ENCODE measurements around the gene ZDHHC22. TPM values are rescaled to one million over a fixed set of nuclear protein-coding genes. Genes with fewer than 3 reads are reported as not detected.

Gene ZDHHC22
- polyA plus RNA-seq, 3 donors: not detected

DNA sequence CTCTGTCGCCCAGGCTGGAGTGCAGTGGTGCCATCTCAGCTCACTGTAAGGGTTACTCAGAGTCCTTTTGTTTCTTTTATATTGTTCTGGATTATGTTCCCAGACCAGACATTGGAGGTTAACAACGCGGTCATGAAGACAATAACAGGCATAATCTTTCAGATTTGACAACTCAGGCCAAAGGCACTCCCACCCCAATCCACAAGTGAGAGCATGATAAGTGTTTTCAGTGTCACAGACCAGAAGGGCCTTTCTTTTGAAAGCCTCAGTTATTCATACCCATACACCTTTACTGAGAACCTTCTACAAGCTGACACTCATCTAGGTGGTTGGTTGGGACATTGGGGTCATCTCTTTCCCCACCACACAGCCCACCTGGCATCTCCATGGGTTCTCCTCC is 37.1 kb upstream of the ZDHHC22 start:
- 100% methylated on average over 1 of the region's 3 CpGs for WGBS (ENCODE audit: insufficient coverage)
- Histone ChIP-seq H3K4me3 (replicated peaks in 1 of 3; ENCODE audit: low read depth in 2 of 3, low read length in 3 of 3) (no peak overlapping the region), H3K9ac (ENCODE audit: insufficient read depth, low read length, poor library complexity, severe bottlenecking) (no peak overlapping the region), H3K4me2 (replicated peaks; ENCODE audit: extremely low read depth, low read length, poor library complexity, severe bottlenecking) (no peak overlapping the region), H3K79me2 (ENCODE audit: insufficient read depth, low read length) (no peaks in the 10 kb centered on the region), H3K36me3 (replicated peaks in 1 of 2; ENCODE audit: control insufficient read depth in 1 of 2, insufficient read depth in 2 of 2, low read length in 2 of 2) (no peaks in the 10 kb centered on the region), H3K27me3 (ENCODE audit: control insufficient read depth in 2 of 2, insufficient read depth in 2 of 2, low read length in 2 of 2) (peaks cover 0 to 13% of the 10 kb centered on the region in 2 donors), H2AFZ (ENCODE audit: insufficient read depth, low read depth, low read length, poor library complexity, severe bottlenecking) (no peak overlapping the region), H3K4me1 (ENCODE audit: control insufficient read depth in 1 of 2, insufficient read depth in 2 of 2, low read length in 2 of 2) (peaks cover 21 to 27% of the 10 kb centered on the region in 2 donors), H3K27ac (ENCODE audit: low read depth in 1 of 2, low read length in 2 of 2) (no peak overlapping the region), H4K20me1 (ENCODE audit: insufficient read depth, low read length) (no peaks in the 10 kb centered on the region), H3K9me3 (replicated peaks in 1 of 2; ENCODE audit: control insufficient read depth in 1 of 2, insufficient read depth in 1 of 2, low read length in 2 of 2) (no peaks in the 10 kb centered on the region)
- TF ChIP-seq, protein P1, sequence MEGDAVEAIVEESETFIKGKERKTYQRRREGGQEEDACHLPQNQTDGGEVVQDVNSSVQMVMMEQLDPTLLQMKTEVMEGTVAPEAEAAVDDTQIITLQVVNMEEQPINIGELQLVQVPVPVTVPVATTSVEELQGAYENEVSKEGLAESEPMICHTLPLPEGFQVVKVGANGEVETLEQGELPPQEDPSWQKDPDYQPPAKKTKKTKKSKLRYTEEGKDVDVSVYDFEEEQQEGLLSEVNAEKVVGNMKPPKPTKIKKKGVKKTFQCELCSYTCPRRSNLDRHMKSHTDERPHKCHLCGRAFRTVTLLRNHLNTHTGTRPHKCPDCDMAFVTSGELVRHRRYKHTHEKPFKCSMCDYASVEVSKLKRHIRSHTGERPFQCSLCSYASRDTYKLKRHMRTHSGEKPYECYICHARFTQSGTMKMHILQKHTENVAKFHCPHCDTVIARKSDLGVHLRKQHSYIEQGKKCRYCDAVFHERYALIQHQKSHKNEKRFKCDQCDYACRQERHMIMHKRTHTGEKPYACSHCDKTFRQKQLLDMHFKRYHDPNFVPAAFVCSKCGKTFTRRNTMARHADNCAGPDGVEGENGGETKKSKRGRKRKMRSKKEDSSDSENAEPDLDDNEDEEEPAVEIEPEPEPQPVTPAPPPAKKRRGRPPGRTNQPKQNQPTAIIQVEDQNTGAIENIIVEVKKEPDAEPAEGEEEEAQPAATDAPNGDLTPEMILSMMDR (IDR thresholded peaks at IDR 0.05): no peak
- Mint-ChIP-seq H3K27ac (peak overlapping the region in 1 of 7 donors; percentile 42), H3K9me3 (peaks cover 0 to 4% (median 3%) of the 10 kb centered on the region in 7 donors), H3K27me3 (ENCODE audit: low read depth in 3 of 3) (peaks cover 27 to 41% (median 33%) of the 10 kb centered on the region in 3 donors), H3K36me3 (no peaks in the 10 kb centered on the region), H3K4me1 (peaks cover 22% of the 10 kb centered on the region), H3K4me3 (no peak overlapping the region)
- DNase-seq: no peak
- intact Hi-C loops (cut with micrococcal nuclease): no loop called here

DNA sequence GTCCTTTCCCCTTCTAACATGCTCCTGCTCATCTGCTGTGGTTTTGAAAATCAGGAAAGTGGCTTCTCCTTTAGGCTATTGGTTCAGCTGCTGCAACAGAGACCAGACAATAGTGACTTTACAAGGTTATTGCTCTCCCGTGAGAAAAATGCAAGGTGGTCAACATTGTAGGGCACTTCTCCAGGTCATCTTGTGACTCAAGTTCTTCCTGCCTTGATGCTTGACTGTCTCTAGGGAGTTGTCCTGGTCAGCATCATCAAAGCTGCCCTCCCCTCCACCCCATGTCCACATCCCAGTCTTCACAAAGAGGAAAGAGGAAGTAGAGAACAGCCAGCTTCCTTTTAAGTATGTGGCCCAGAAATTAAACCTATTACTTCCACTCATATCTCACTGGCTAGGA is 36.1 kb upstream of the ZDHHC22 start:
- Mint-ChIP-seq H3K27ac (peak overlapping the region in 2 of 7 donors; percentile 1 to 4), H3K27me3 (ENCODE audit: low read depth in 3 of 3) (peaks cover 27 to 37% (median 28%) of the 10 kb centered on the region in 3 donors), H3K36me3 (no peaks in the 10 kb centered on the region), H3K4me3 (no peak overlapping the region), H3K4me1 (peaks cover 17% of the 10 kb centered on the region), H3K9me3 (peaks cover 0 to 4% (median 3%) of the 10 kb centered on the region in 7 donors)
- Histone ChIP-seq H4K20me1 (ENCODE audit: insufficient read depth, low read length) (no peaks in the 10 kb centered on the region), H3K9ac (ENCODE audit: insufficient read depth, low read length, poor library complexity, severe bottlenecking) (no peak overlapping the region), H3K4me2 (replicated peaks; ENCODE audit: extremely low read depth, low read length, poor library complexity, severe bottlenecking) (no peak overlapping the region), H3K9me3 (replicated peaks in 1 of 2; ENCODE audit: control insufficient read depth in 1 of 2, insufficient read depth in 1 of 2, low read length in 2 of 2) (no peaks in the 10 kb centered on the region), H3K4me3 (replicated peaks in 1 of 3; ENCODE audit: low read depth in 2 of 3, low read length in 3 of 3) (no peak overlapping the region), H3K4me1 (ENCODE audit: control insufficient read depth in 1 of 2, insufficient read depth in 2 of 2, low read length in 2 of 2) (peaks cover 15 to 17% of the 10 kb centered on the region in 2 donors), H3K36me3 (replicated peaks in 1 of 2; ENCODE audit: control insufficient read depth in 1 of 2, insufficient read depth in 2 of 2, low read length in 2 of 2) (no peaks in the 10 kb centered on the region), H3K79me2 (ENCODE audit: insufficient read depth, low read length) (no peaks in the 10 kb centered on the region), H3K27me3 (ENCODE audit: control insufficient read depth in 2 of 2, insufficient read depth in 2 of 2, low read length in 2 of 2) (peaks cover 0 to 13% of the 10 kb centered on the region in 2 donors), H3K27ac (ENCODE audit: low read depth in 1 of 2, low read length in 2 of 2) (no peak overlapping the region), H2AFZ (ENCODE audit: insufficient read depth, low read depth, low read length, poor library complexity, severe bottlenecking) (no peak overlapping the region)
- peak; percentile 12 to 43 (median 23) for DNase-seq
- no CpG with 5 or more reads among the region's 1 CpG for WGBS (ENCODE audit: insufficient coverage)
- intact Hi-C loops (cut with micrococcal nuclease): no loop called here
- TF ChIP-seq, protein P1 (IDR thresholded peaks at IDR 0.05): no peak

Measured in CD14-positive monocyte (primary cell).